ENCODE data around the gene TLCD4.

Gene TLCD4

GRCh38 chr1:95111014-95111413 lies 6.1 kb upstream of the TLCD4 start:
- H3K4me3 ChIP-seq (ENCODE audit: severe bottlenecking) = no peak overlapping the region
- DNase-seq (ENCODE audit: low spot score) (no peak), ATAC-seq (ENCODE audit: low read depth) (no peak)
- no peaks in the 10 kb centered on the region for H3K9me3 ChIP-seq (ENCODE audit: severe bottlenecking)
- no peak overlapping the region for H3K27ac ChIP-seq (ENCODE audit: poor library complexity, severe bottlenecking)
- no peaks in the 10 kb centered on the region for H3K4me1 ChIP-seq (ENCODE audit: insufficient read depth, poor library complexity, severe bottlenecking)
- no peaks in the 10 kb centered on the region for H3K36me3 ChIP-seq (ENCODE audit: low read depth)
- no peaks in the 10 kb centered on the region for H3K27me3 ChIP-seq (ENCODE audit: insufficient read depth, poor library complexity, severe bottlenecking)
- TF ChIP-seq CTCF (IDR thresholded peaks at IDR 0.05; ENCODE audit: poor library complexity, severe bottlenecking) = no peak

- no peaks in the 10 kb centered on the region for H3K36me3 ChIP-seq (ENCODE audit: low read depth)
- H3K4me3 ChIP-seq (ENCODE audit: severe bottlenecking) = no peak overlapping the region
- ATAC-seq (ENCODE audit: low read depth) = no peak
These were observed 3.5 kb upstream of the TLCD4 start for GRCh38 chr1:95113684-95114083.

GRCh38 chr1:95115708-95116137 lies 1.4 kb upstream of the TLCD4 start:
- peaks cover 9% of the 10 kb centered on the region for H3K27me3 ChIP-seq (ENCODE audit: insufficient read depth, poor library complexity, severe bottlenecking)
- no peak overlapping the region for H3K4me3 ChIP-seq (ENCODE audit: severe bottlenecking)
- DNase-seq (ENCODE audit: low spot score) = no peak
- no peaks in the 10 kb centered on the region for H3K36me3 ChIP-seq (ENCODE audit: low read depth)
- no peaks in the 10 kb centered on the region for H3K4me1 ChIP-seq (ENCODE audit: insufficient read depth, poor library complexity, severe bottlenecking)
- no peaks in the 10 kb centered on the region for H3K9me3 ChIP-seq (ENCODE audit: severe bottlenecking)
- TF ChIP-seq CTCF (IDR thresholded peaks at IDR 0.05; ENCODE audit: poor library complexity, severe bottlenecking) = no peak
- ATAC-seq (ENCODE audit: low read depth) = no peak
- no peak overlapping the region for H3K27ac ChIP-seq (ENCODE audit: poor library complexity, severe bottlenecking)

More at GRCh38 chr1:95113684-95114083, 3.5 kb upstream of the TLCD4 start:
- no peak for DNase-seq (ENCODE audit: low spot score)
- no peak for TF ChIP-seq CTCF (IDR thresholded peaks at IDR 0.05; ENCODE audit: poor library complexity, severe bottlenecking)
- Histone ChIP-seq H3K27ac (ENCODE audit: poor library complexity, severe bottlenecking) (no peak overlapping the region), H3K27me3 (ENCODE audit: insufficient read depth, poor library complexity, severe bottlenecking) (peaks cover 9% of the 10 kb centered on the region), H3K9me3 (ENCODE audit: severe bottlenecking) (no peaks in the 10 kb centered on the region), H3K4me1 (ENCODE audit: insufficient read depth, poor library complexity, severe bottlenecking) (no peaks in the 10 kb centered on the region)

- ATAC-seq (ENCODE audit: low read depth) = peak; percentile 73
- TF ChIP-seq CTCF (IDR thresholded peaks at IDR 0.05; ENCODE audit: poor library complexity, severe bottlenecking) = peak; percentile 77
- Histone ChIP-seq H3K4me3 (ENCODE audit: severe bottlenecking) (peak overlapping the region; percentile 66), H3K27me3 (ENCODE audit: insufficient read depth, poor library complexity, severe bottlenecking) (peaks cover 9% of the 10 kb centered on the region), H3K9me3 (ENCODE audit: severe bottlenecking) (no peaks in the 10 kb centered on the region), H3K27ac (ENCODE audit: poor library complexity, severe bottlenecking) (no peak overlapping the region), H3K4me1 (ENCODE audit: insufficient read depth, poor library complexity, severe bottlenecking) (no peaks in the 10 kb centered on the region), H3K36me3 (ENCODE audit: low read depth) (no peaks in the 10 kb centered on the region)
- DNase-seq (ENCODE audit: low spot score) = peak; percentile 72
These were observed 462 bp upstream of the TLCD4 start for GRCh38 chr1:95116580-95117206.

GRCh38 chr1:95118067-95118499 lies 928 bp downstream of the TLCD4 start:
- TF ChIP-seq CTCF (IDR thresholded peaks at IDR 0.05; ENCODE audit: poor library complexity, severe bottlenecking) = no peak
- Histone ChIP-seq H3K4me1 (ENCODE audit: insufficient read depth, poor library complexity, severe bottlenecking) (no peaks in the 10 kb centered on the region), H3K27me3 (ENCODE audit: insufficient read depth, poor library complexity, severe bottlenecking) (peaks cover 9% of the 10 kb centered on the region), H3K4me3 (ENCODE audit: severe bottlenecking) (peak overlapping the region; percentile 66), H3K36me3 (ENCODE audit: low read depth) (no peaks in the 10 kb centered on the region), H3K27ac (ENCODE audit: poor library complexity, severe bottlenecking) (no peak overlapping the region), H3K9me3 (ENCODE audit: severe bottlenecking) (no peaks in the 10 kb centered on the region)
- DNase-seq (ENCODE audit: low spot score) (peak; percentile 64), ATAC-seq (ENCODE audit: low read depth) (no peak)
